Uterus (tissue), 2 donors: ENCODE data around the gene MTUS2.

Experiments used
- POLR2A ChIP-seq, 2 donors: fragments of 450-650 bp; IDR thresholded peaks; one replicate each; pipeline ENCODE4 v1.6.1; 2016; ENCODE audit warnings: antibody characterized with exemption in 2 of 2, mild to moderate bottlenecking in 1 of 2, moderate library complexity in 1 of 2
- TF ChIP-seq, protein P1 (sequence below), 4 experiments: fragments of 200-600 bp in 2 of 4; fragments of 450-650 bp in 2 of 4; sonication (generic) in 2 of 4; IDR thresholded peaks; one replicate each; pipeline ENCODE4 v1.5.1; 2016 to 2019; ENCODE audit warnings: antibody characterized with exemption in 4 of 4, mild to moderate bottlenecking in 2 of 4, moderate library complexity in 1 of 4

DNA sequence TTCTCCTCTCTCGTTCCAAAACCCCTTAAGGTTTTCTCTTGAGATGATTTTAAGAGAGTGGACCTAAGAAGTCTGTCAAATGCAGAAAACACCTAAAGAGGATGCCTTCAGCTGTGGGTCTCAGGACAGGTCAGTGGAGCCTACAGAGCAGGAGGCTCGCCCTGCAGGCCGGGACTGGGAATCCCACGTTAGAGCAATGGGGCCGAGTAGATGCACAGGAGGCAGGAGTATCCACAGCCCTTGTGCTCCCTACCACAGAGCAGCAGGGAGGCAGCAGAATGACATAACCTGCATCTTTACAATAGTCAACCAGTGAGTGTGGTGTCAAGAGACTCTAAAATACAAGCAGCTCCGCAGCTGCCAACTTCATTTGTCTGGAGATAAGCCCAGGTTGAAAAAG, 229.4 kb downstream of the MTUS2 start:
- TF ChIP-seq POLR2A (IDR thresholded peaks at IDR 0.05), result no peak
- TF ChIP-seq, protein P1, sequence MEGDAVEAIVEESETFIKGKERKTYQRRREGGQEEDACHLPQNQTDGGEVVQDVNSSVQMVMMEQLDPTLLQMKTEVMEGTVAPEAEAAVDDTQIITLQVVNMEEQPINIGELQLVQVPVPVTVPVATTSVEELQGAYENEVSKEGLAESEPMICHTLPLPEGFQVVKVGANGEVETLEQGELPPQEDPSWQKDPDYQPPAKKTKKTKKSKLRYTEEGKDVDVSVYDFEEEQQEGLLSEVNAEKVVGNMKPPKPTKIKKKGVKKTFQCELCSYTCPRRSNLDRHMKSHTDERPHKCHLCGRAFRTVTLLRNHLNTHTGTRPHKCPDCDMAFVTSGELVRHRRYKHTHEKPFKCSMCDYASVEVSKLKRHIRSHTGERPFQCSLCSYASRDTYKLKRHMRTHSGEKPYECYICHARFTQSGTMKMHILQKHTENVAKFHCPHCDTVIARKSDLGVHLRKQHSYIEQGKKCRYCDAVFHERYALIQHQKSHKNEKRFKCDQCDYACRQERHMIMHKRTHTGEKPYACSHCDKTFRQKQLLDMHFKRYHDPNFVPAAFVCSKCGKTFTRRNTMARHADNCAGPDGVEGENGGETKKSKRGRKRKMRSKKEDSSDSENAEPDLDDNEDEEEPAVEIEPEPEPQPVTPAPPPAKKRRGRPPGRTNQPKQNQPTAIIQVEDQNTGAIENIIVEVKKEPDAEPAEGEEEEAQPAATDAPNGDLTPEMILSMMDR (IDR thresholded peaks at IDR 0.05), result no peak
